Esophagus (tissue), 2 donors: ENCODE data around the gene TNFRSF19. TPM values are rescaled to one million over a fixed set of nuclear protein-coding genes. Genes with fewer than 3 reads are reported as not detected.
A peak's percentile ranks its signal among the peaks of the same experiment; 100 is the strongest.

ENCODE experiments used
- H3K27ac ChIP-seq, 2 donors: one replicate each; pipeline ENCODE4 v1.5.1; 2013; ENCODE audit warnings: low read depth in 2 of 2, mild to moderate bottlenecking in 2 of 2, inconsistent platforms in 1 of 2, low read length in 1 of 2, moderate library complexity in 1 of 2
- H3K27me3 ChIP-seq, 2 donors: one replicate each; pipeline ENCODE4 v1.6.1; 2013; ENCODE audit warnings: low read length in 2 of 2, control low read depth in 1 of 2, mild to moderate bottlenecking in 1 of 2; ENCODE audit not compliant: insufficient read depth in 2 of 2, control insufficient read depth in 1 of 2
- H3K36me3 ChIP-seq, 2 donors: one replicate each; pipeline ENCODE4 v1.6.1; 2013; ENCODE audit warnings: low read length in 1 of 2; ENCODE audit not compliant: control insufficient read depth in 2 of 2, insufficient read depth in 2 of 2
- H3K4me1 ChIP-seq, 2 donors: one replicate each; pipeline ENCODE4 v1.6.1; 2013; ENCODE audit warnings: low read length in 1 of 2; ENCODE audit not compliant: control insufficient read depth in 2 of 2, insufficient read depth in 2 of 2
- H3K4me3 ChIP-seq, 2 donors: one replicate each; pipeline ENCODE4 v1.5.1; 2013; ENCODE audit warnings: low read length in 2 of 2, mild to moderate bottlenecking in 2 of 2, low read depth in 1 of 2, moderate library complexity in 1 of 2
- H3K9me3 ChIP-seq, 2 donors: one replicate each; pipeline ENCODE4 v1.6.1; 2013; ENCODE audit warnings: mild to moderate bottlenecking in 2 of 2, low read depth in 1 of 2, low read length in 1 of 2, moderate library complexity in 1 of 2; ENCODE audit not compliant: control insufficient read depth in 2 of 2, insufficient read depth in 1 of 2
- WGBS, 2 donors: extraction: QIAGEN DNeasy Blood & Tissue Kit; methylation state at CpG; one replicate each; pipeline ENCODE4 v1.1.7; 2013; 5-methylcytosine and 5-hydroxymethylcytosine counted together
- polyA plus RNA-seq, 2 donors: library from polyadenylated mRNA; stranded (reverse); fragments of 200-250 nt; gene quantifications; one replicate each; pipeline ENCODE4 v1.2.3, GENCODE V29; 2013
- donor health status: healthy with polysubstance abuse.
- donor health status: Bipolar disorder and iron deficiency.

Gene TNFRSF19
- polyA plus RNA-seq, 2 donors, result 4.2 to 6.3 TPM

- Histone ChIP-seq H3K36me3 (no peaks in the 10 kb centered on the region), H3K9me3 (no peaks in the 10 kb centered on the region), H3K27ac (no peak overlapping the region), H3K4me3 (no peak overlapping the region), H3K4me1 (no peaks in the 10 kb centered on the region), H3K27me3 (no peaks in the 10 kb centered on the region)
- WGBS, 2 donors, result 63 to 82% methylated on average over 3 of the region's 3 CpGs
Observed at GRCh38 chr13:23599083-23599925, 29.1 kb downstream of the TNFRSF19 start.

- H3K27ac ChIP-seq, result no peak overlapping the region
- 77 to 81% methylated on average over 3 of the region's 3 CpGs for WGBS, 2 donors
Observed at GRCh38 chr13:23600100-23600499, 29.9 kb downstream of the TNFRSF19 start.

DNA sequence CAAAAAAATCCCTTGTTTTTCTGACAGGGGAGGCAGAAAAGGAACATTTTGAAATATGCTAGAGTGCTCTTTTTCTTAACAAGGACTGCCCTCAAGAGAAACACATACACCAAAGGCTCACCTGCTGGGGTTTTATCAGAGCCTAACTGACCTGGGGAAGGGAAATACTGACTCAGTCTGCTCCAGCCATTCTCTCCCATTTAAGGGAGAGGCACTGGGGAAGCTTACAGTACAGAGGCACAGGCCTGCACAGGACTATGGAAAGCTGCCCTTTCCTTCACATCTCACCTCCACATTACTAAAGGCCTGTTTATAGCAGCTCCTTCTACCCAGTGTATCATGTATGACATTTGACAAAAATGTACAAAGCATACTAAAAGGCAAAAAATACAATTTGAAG lies 30.3 kb downstream of the TNFRSF19 start:
- Histone ChIP-seq H3K4me3 (no peak overlapping the region), H3K27me3 (no peaks in the 10 kb centered on the region), H3K9me3 (no peaks in the 10 kb centered on the region), H3K27ac (no peak overlapping the region), H3K36me3 (no peaks in the 10 kb centered on the region), H3K4me1 (no peaks in the 10 kb centered on the region)

More at GRCh38 chr13:23600100-23600499, 29.9 kb downstream of the TNFRSF19 start:
- no peaks in the 10 kb centered on the region for H3K27me3 ChIP-seq
- H3K4me3 ChIP-seq, result no peak overlapping the region
- H3K4me1 ChIP-seq, result no peaks in the 10 kb centered on the region
- no peaks in the 10 kb centered on the region for H3K9me3 ChIP-seq
- no peaks in the 10 kb centered on the region for H3K36me3 ChIP-seq

DNA sequence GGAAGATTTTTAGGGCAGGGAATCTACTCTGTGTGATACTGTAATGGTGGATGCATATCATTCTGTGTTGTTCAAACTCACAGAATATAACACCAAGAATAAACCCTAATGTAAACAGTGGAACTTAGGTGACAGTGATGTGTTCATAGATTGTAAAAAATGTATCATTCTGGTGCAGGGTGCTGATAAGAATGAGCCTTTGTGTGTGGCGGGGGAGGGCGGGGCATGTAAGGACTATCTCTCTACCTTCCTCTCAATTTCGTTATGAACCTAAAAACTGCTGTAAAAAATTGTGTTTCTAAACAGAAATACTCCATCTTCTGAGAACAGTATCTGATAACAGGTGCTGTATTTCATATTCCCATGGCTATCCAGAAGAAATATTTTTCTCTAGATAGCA lies 35.6 kb downstream of the TNFRSF19 start:
- H3K27me3 ChIP-seq, result no peaks in the 10 kb centered on the region
- no peak overlapping the region for H3K27ac ChIP-seq
- no peaks in the 10 kb centered on the region for H3K9me3 ChIP-seq
- no peak overlapping the region for H3K4me3 ChIP-seq
- no peaks in the 10 kb centered on the region for H3K36me3 ChIP-seq
- H3K4me1 ChIP-seq, result peaks cover 0 to 3% of the 10 kb centered on the region in 2 donors
- 81 to 95% methylated on average over 3 of the region's 3 CpGs for WGBS, 2 donors

DNA sequence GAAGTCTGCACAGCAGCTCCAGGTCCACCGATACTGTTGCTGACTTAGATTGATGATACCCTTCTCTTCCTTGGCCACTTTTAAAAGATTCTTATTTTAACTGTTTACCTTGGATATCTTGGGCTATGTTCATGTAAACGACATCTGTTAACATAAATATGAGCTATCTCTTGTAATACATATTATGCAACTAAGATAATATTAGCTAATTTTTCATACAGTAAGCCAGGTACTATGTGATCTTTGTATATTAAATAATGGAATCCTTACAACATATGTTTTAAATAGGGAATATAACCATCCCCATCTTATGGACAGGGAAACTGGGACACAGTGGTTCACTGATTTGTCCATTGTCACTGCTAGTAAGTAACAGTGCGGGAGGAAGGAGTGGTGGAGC lies 37.9 kb downstream of the TNFRSF19 start:
- Histone ChIP-seq H3K27me3 (no peaks in the 10 kb centered on the region), H3K4me1 (peaks cover 0 to 8% of the 10 kb centered on the region in 2 donors), H3K36me3 (no peaks in the 10 kb centered on the region), H3K27ac (peak overlapping the region in 1 of 2 donors; percentile 75), H3K4me3 (no peak overlapping the region), H3K9me3 (no peaks in the 10 kb centered on the region)
- 47% methylated on average over 3 of the region's 3 CpGs for WGBS, 2 donors

- peaks cover 0 to 8% of the 10 kb centered on the region in 2 donors for H3K4me1 ChIP-seq
- no peaks in the 10 kb centered on the region for H3K36me3 ChIP-seq
- 28 to 42% methylated on average over 13 of the region's 13 CpGs for WGBS, 2 donors
- H3K9me3 ChIP-seq, result no peaks in the 10 kb centered on the region
- H3K27me3 ChIP-seq, result no peaks in the 10 kb centered on the region
- H3K27ac ChIP-seq, result peak overlapping the region; percentile 70 to 75
- H3K4me3 ChIP-seq, result no peak overlapping the region
Observed at GRCh38 chr13:23608701-23609413, 38.6 kb downstream of the TNFRSF19 start.

- Histone ChIP-seq H3K9me3 (no peaks in the 10 kb centered on the region), H3K36me3 (no peaks in the 10 kb centered on the region), H3K4me3 (no peak overlapping the region), H3K27ac (peak overlapping the region; percentile 31 to 75), H3K27me3 (no peaks in the 10 kb centered on the region), H3K4me1 (peaks cover 0 to 8% of the 10 kb centered on the region in 2 donors)
- WGBS, 2 donors, result 5 to 24% methylated on average over 7 of the region's 7 CpGs
Observed at GRCh38 chr13:23609414-23609760, 39.2 kb downstream of the TNFRSF19 start.

GRCh38 chr13:23609874-23610576 lies 39.8 kb downstream of the TNFRSF19 start:
- WGBS, 2 donors, result 11 to 14% methylated on average over 3 of the region's 3 CpGs

GRCh38 chr13:23610966-23611491 lies 40.8 kb downstream of the TNFRSF19 start:
- H3K27ac ChIP-seq, result peak overlapping the region; percentile 29 to 48
- 57 to 60% methylated on average over 2 of the region's 2 CpGs for WGBS, 2 donors
- no peak overlapping the region for H3K4me3 ChIP-seq
- peaks cover 0 to 8% of the 10 kb centered on the region in 2 donors for H3K4me1 ChIP-seq
- H3K9me3 ChIP-seq, result no peaks in the 10 kb centered on the region
- peaks cover 0 to under 1% of the 10 kb centered on the region in 2 donors for H3K36me3 ChIP-seq
- H3K27me3 ChIP-seq, result no peaks in the 10 kb centered on the region

More at GRCh38 chr13:23609874-23610576, 39.8 kb downstream of the TNFRSF19 start:
- no peaks in the 10 kb centered on the region for H3K9me3 ChIP-seq
- H3K27me3 ChIP-seq, result no peaks in the 10 kb centered on the region
- H3K36me3 ChIP-seq, result no peaks in the 10 kb centered on the region
- H3K4me3 ChIP-seq, result peak overlapping the region in 1 of 2 donors; percentile 7
- peak overlapping the region; percentile 42 to 63 for H3K27ac ChIP-seq
- peaks cover 0 to 8% of the 10 kb centered on the region in 2 donors for H3K4me1 ChIP-seq
